GM21526 (cell line): ENCODE data around the gene MYH9.

Experiments used
- ATAC-seq: cut with Tn5 transposase; IDR thresholded peaks from one replicate; pipeline ENCODE4 v1.9.1; 2021; ENCODE audit warnings: moderate library complexity; ENCODE audit not compliant: unreplicated experiment, low FRiP score

Gene MYH9

GRCh38 chr22:36351921-36352802 is 35.6 kb downstream of the MYH9 start:
- no peak for ATAC-seq

- no peak for ATAC-seq
These were observed 36.8 kb downstream of the MYH9 start for GRCh38 chr22:36350751-36351594.

GRCh38 chr22:36349726-36350125 is 38.0 kb downstream of the MYH9 start:
- no peak for ATAC-seq

- ATAC-seq = no peak
These were observed 39.0 kb downstream of the MYH9 start for GRCh38 chr22:36348760-36349159.

- ATAC-seq = no peak
These were observed 40.7 kb downstream of the MYH9 start for GRCh38 chr22:36347094-36347493.

DNA sequence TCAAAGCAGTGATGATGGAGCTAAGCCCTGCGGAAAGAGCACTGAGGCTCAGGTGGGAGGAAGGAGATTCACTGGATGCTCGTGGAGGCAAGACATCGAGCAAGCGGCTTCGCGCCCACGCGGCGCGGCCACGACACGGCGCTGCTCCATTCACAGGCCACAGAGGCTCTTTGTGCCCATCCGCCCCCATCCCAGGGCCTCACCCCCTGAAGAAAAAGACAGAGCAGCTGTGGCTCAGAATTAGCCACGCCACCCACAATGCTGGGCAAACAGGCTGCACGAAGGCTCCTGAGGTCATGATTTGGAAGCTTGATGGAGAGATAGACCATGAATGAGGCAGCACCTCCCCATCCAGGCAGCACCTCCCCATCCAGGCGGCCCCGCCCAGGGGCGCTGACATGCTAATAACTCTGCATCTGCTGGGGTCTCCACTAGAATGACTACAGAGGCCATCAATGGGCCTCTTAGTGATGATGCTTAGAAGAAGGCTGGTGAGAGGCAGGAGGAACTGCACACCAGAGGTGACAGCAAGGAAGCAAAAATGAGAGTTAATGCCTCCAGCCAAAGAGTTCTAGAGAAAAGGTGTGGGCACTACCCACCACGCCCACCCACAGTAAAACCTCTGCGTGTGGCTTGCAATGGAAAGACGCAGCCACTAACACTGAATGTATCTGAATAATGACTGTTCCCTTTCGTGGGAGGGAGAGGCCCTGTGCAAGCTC is 43.5 kb downstream of the MYH9 start:
- no peak for ATAC-seq

DNA sequence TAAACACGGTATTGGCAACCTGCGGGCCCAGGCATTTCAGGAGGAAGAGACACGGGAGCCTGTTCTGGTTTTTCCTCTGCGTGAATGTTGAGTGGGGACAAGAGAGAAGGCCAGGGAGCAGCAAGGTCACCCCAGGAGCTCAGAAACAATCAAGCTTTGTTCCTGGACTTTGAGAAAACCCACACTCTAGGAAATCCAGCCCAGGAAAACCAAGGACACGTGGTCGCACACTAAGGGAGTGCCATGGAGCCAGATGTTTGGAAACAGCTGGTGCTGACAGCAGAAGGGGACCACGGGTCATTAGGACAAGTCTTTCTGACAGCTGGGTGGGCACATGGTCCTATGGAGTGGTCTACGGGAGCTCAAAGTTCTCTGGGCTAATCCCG is 44.1 kb downstream of the MYH9 start:
- ATAC-seq = no peak

DNA sequence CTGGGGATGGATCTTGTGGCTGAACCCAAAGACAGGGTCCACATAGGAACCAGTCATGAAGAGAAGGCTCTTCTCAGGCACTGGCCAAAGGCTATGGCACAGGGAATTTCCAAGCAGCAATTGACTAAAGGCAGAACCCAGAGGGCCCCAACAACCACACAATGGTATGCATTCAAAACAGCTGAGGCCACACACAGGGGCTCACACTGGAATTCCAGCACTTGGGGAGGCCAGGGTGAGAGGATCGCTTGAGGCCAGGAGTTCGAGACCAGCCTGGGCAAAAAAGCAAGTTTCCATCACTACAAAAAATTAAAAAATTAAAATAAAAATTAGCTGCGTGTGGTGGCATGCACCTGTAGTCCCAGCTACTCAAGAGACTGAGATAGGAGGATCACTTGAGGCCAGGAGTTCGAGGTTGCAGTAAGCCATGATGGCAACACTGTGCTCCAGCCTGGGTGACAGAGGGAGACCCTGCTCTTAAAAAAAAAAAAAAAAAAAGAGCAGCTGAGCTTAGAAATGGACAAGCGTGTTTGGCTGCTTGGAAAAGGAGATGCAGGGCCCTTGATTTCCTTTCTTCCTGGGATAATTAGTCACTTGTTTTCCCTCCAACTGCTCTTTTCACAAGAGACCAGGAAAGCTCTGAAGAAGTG is 44.6 kb downstream of the MYH9 start:
- no peak for ATAC-seq

GRCh38 chr22:36341640-36342041 is 46.1 kb downstream of the MYH9 start:
- ATAC-seq = no peak

GRCh38 chr22:36340621-36341020 is 47.1 kb downstream of the MYH9 start:
- ATAC-seq = no peak

DNA sequence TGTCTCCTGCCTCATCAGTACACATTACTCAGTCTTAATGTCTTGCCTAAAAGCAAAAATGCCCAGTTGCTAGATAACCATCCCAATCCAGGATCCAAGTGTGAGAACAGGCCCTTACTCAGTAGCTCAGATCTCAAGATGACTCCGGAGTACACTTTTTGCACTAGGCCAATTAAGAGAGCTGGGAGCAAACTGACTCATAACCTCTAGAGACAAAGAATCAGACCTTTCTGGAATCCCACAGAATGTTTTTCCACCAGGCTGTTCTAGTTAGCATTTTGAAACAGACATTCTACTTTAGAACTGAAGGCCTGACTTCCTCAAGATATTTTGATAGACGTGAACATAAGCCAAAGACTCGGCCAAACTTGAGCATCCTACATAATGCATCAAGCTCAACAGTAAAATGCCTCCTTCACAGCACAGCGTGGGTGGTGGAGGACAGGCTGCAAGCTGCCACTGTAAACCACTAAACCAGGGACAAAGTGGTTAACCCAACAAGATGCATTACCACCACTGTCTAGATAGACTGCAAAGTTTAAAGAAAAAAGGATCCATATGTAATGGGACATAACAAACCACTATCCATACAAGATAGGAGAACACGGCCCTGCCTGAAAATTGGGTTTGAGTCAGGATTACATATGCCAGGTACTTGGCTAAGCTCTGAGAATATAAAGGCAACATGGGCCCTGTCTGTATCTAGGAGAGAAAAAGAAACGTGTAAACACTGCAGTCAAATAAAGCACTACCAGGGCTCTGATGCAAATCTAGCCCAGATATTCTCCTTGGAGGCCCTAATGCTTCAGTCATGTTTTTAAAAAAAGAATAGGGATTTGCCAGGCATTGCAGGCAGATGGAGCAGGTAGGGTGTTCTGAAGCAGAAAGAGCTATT is 48.3 kb downstream of the MYH9 start:
- no peak for ATAC-seq

DNA sequence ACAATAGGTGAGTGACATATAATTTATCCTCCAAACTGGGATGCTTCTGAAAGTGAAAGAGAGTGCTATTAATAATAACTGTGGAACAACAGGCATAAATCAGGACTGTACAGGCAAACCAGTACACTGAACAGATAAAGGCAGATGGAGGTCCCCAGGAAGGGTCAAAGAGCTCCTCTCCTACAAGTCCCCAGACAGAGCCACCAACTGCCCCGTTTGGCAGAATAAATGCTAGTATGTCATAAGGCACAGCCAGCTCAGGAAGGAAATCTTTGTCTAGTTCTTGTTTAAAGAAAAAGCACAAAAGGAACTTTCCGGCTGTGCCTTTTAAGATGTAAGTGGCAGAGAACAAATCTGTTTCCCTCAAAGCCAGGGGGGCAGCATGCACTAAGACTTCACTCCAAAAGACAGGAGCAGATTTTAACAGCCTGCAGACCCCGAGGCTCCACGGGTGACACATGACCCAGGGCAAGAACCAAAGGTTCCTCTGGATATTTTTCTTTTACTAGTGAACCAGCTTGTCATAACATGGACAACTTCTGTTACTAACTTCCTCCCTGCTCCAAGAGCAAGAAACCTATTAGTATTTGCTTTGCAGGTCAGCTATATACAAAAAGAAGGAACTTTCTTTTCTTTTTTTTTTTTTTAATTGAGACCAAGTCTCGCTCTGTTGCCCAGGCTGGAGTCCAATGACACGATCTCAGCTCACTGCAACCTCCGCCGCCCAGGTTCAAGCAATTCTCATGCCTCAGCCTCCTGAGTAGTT is 50.2 kb downstream of the MYH9 start:
- no peak for ATAC-seq

GRCh38 chr22:36336246-36337182 is 51.3 kb downstream of the MYH9 start:
- no peak for ATAC-seq

DNA sequence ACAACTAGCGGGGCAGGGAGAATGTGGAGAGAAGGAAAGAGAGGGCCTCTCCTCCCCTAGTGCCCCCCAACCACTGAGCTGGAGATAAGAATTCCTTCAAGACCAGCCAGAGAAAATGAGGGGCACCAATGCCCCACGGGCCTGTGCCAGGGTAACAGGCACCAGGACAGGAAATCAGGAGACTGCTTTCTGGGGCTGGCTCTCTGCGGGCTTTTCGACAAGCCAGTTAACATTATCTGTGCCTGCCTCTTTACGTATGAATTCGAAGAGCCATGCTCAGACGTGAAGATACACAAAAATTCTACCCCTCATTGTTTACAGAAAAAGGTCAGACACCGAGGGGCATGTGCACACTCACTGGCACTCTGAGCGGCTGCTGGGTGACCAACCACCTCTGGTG is 52.1 kb downstream of the MYH9 start:
- no peak for ATAC-seq

DNA sequence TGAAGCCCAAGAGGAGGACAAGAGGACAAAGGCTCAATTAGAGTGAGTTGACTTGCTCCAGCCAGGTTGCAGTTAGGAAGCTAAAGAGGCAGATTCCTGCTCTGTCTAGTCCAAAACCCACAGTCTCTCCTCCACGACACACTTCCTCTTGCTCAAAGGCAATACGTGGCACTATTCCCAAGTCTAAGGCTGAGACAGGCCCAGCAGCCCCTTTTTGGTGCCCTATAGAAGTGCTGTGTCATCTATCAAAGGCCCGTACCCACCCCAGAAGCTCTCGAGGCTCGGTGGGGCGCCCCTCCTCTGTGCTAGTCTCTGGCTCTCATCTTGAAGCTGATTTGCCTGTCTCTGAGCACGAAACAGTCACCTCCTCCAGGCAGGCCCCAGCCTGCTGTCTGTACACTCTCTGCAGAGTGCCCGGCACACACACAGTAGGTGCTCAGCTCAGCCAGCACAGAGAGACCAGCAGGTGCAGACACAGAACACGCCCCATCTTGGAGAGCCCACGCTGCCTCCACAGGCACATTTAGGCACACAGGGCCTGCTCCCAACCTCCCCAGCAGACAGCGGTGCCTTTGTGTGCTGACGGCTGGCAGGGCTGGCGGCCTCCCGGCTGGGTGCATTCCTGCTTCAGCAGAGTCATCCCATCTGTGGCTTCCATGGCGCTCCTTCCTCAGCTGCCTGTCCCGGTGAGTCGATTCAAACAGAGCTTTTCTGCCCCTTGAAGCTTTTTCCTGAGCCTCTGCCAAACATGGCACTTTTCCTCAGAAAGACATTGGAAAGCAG is 52.8 kb downstream of the MYH9 start:
- no peak for ATAC-seq

DNA sequence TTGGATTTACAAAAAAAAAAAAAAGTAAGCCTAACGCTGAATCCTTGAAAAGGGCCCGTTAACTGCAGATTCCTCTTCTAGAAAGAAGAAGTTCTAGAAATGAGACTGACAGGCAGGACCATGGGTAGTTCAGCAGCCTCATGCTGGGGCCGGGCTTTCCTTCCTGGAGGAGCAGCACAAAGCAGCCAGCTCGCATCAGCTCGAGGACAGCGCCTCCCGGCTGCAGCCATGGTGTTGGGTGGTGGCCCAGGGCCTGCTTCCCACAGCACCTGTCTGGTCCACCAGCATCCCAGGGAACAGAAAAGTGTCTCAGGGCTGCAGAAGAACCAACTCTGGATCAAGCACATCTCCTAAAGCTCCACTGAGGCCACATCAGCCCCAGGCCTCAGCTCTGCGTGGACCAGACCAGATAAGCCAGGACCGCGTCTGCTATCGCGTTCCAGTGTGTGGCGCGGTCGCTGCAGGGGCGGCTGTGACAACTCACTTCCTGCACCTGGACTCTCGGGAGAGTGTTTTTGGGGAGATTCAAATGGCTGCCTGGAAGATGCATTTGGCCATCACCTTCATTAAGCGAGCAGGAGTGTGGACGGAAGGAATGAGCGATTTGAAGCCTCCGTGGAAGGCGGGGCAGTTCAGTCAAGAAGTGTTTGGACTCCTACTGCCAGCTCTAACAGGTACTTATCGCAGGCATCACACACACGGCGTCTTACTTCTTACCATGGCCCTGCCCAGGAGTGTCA is 53.5 kb downstream of the MYH9 start:
- no peak for ATAC-seq
